SU-DHL-6 (cell line): ENCODE data around the gene KLHL7.

Experiments
- H2AFZ ChIP-seq: fragments of 200-600 bp; sonication (generic); 2 replicates; pipeline ENCODE4 v1.6.1; 2014; ENCODE audit warnings: low read depth, mild to moderate bottlenecking, moderate library complexity, mixed read lengths, antibody characterized with exemption, low read length; ENCODE audit not compliant: severe bottlenecking
- H3F3A ChIP-seq: fragments of 200-600 bp; shearing (Covaris generic); 2 replicates; pipeline ENCODE4 v1.6.0; 2016; ENCODE audit warnings: antibody characterized with exemption, mild to moderate bottlenecking; ENCODE audit not compliant: insufficient read depth
- H3K27ac ChIP-seq: fragments of 200-600 bp; sonication (generic); 2 replicates; pipeline ENCODE4 v1.5.1; 2016; ENCODE audit warnings: low read depth, mild to moderate bottlenecking, low read length, moderate library complexity, mixed read lengths
- H3K27me3 ChIP-seq: fragments of 200-600 bp; sonication (generic), shearing (Covaris generic); 2 replicates; pipeline ENCODE4 v1.6.0; 2014; ENCODE audit warnings: mild to moderate bottlenecking, low read length
- H3K36me3 ChIP-seq: fragments of 200-600 bp; sonication (generic); 2 replicates; pipeline ENCODE4 v1.6.1; 2014; ENCODE audit warnings: mild to moderate bottlenecking, low read length, mixed read lengths
- H3K4me2 ChIP-seq: fragments of 300-600, 200-600 bp; shearing (Covaris generic), sonication (generic); 2 replicates; pipeline ENCODE4 v1.6.0; 2014; ENCODE audit warnings: low read length, low read depth, mild to moderate bottlenecking; ENCODE audit not compliant: poor library complexity, severe bottlenecking
- H3K4me3 ChIP-seq: fragments of 200-600 bp; sonication (generic); 2 replicates; pipeline ENCODE4 v1.5.1; 2014; ENCODE audit warnings: antibody characterized with exemption, low read length, mild to moderate bottlenecking, mixed read lengths; ENCODE audit not compliant: insufficient read depth, poor library complexity, severe bottlenecking
- H3K79me2 ChIP-seq: fragments of 200-600 bp; sonication (generic); 2 replicates; pipeline ENCODE4 v1.6.1; 2014; ENCODE audit warnings: mild to moderate bottlenecking, low read length, moderate library complexity; ENCODE audit not compliant: insufficient read depth
- H3K9ac ChIP-seq: fragments of 200-600 bp; sonication (generic); 2 replicates; pipeline ENCODE4 v1.7.0; 2014; ENCODE audit warnings: mild to moderate bottlenecking, low read length
- H3K9me2 ChIP-seq: fragments of 200-600 bp; sonication (generic); replicated peaks from 2 replicates; pipeline ENCODE4 v1.6.1; 2014; ENCODE audit warnings: low read length; ENCODE audit not compliant: insufficient read depth
- H3K9me3 ChIP-seq: fragments of 200-600 bp; sonication (generic); 2 replicates; pipeline ENCODE4 v1.6.1; 2014; ENCODE audit warnings: low read length, mixed read lengths; ENCODE audit not compliant: insufficient read depth
- H4K20me1 ChIP-seq: fragments of 200-600 bp; sonication (generic); 2 replicates; pipeline ENCODE4 v1.6.1; 2014; ENCODE audit warnings: low read depth, mild to moderate bottlenecking, antibody characterized with exemption, low read length, moderate library complexity, mixed read lengths
- CTCF ChIP-seq: fragments of 200-600 bp; sonication (generic); IDR thresholded peaks from one replicate; pipeline ENCODE4 v1.5.1; 2017; ENCODE audit warnings: antibody characterized with exemption, mild to moderate bottlenecking, low read length, moderate library complexity; ENCODE audit not compliant: insufficient read depth, poor library complexity, severe bottlenecking
- EZH2phosphoT487 ChIP-seq: fragments of 200-600 bp; sonication (generic), shearing (Covaris generic); conservative IDR thresholded peaks from 2 replicates; pipeline ENCODE4 v1.6.1; 2018; ENCODE audit warnings: mild to moderate bottlenecking, antibody characterized with exemption, low read length, moderate library complexity, mixed read lengths

Gene KLHL7

GRCh38 chr7:23098029-23098428, 7.6 kb upstream of the KLHL7 start:
- H3F3A ChIP-seq = no peaks in the 10 kb centered on the region
- H3K9me2 ChIP-seq = no peaks in the 10 kb centered on the region
- no peak overlapping the region for H3K27ac ChIP-seq
- H4K20me1 ChIP-seq = no peaks in the 10 kb centered on the region
- no peak overlapping the region for H3K4me3 ChIP-seq
- H3K27me3 ChIP-seq = no peaks in the 10 kb centered on the region
- H3K36me3 ChIP-seq = 0 out of 2 replicates have a peak, but pooled peaks cover 3% of the 10 kb centered on the region
- H2AFZ ChIP-seq = no peak overlapping the region
- no peaks in the 10 kb centered on the region for H3K9me3 ChIP-seq
- H3K4me2 ChIP-seq = no peak overlapping the region
- no peaks in the 10 kb centered on the region for H3K79me2 ChIP-seq
- TF ChIP-seq EZH2phosphoT487 = no peak
- no peak for TF ChIP-seq CTCF
- no peak overlapping the region for H3K9ac ChIP-seq

GRCh38 chr7:23098460-23098859, 7.1 kb upstream of the KLHL7 start:
- H3F3A ChIP-seq = no peaks in the 10 kb centered on the region
- no peaks in the 10 kb centered on the region for H4K20me1 ChIP-seq
- H3K9me3 ChIP-seq = no peaks in the 10 kb centered on the region
- TF ChIP-seq CTCF = no peak
- TF ChIP-seq EZH2phosphoT487 = no peak
- no peak overlapping the region for H2AFZ ChIP-seq
- H3K27me3 ChIP-seq = no peaks in the 10 kb centered on the region
- no peak overlapping the region for H3K4me3 ChIP-seq
- H3K4me2 ChIP-seq = no peak overlapping the region
- H3K36me3 ChIP-seq = 0 out of 2 replicates have a peak, but pooled peaks cover 3% of the 10 kb centered on the region
- H3K9me2 ChIP-seq = no peaks in the 10 kb centered on the region
- no peaks in the 10 kb centered on the region for H3K79me2 ChIP-seq
- H3K9ac ChIP-seq = no peak overlapping the region
- no peak overlapping the region for H3K27ac ChIP-seq

- no peaks in the 10 kb centered on the region for H3K9me3 ChIP-seq
- H3K9me2 ChIP-seq = no peaks in the 10 kb centered on the region
- TF ChIP-seq EZH2phosphoT487 (no peak), CTCF (no peak)
- no peaks in the 10 kb centered on the region for H3K27me3 ChIP-seq
- no peak overlapping the region for H3K4me2 ChIP-seq
- H3F3A ChIP-seq = 0 out of 2 replicates have a peak, but pooled peaks cover under 1% of the 10 kb centered on the region
- H3K79me2 ChIP-seq = no peaks in the 10 kb centered on the region
- 0 out of 2 replicates have a peak, but pooled peaks cover 3% of the 10 kb centered on the region for H3K36me3 ChIP-seq
- no peak overlapping the region for H2AFZ ChIP-seq
- no peak overlapping the region for H3K4me3 ChIP-seq
- no peak overlapping the region for H3K27ac ChIP-seq
- H4K20me1 ChIP-seq = no peaks in the 10 kb centered on the region
- no peak overlapping the region for H3K9ac ChIP-seq
Observed at GRCh38 chr7:23100697-23101096, 4.9 kb upstream of the KLHL7 start.
